Measurements from ENCODE around the gene UBE2S.

The UBE2S gene

GRCh38 chr19:55362174-55362989, 45.2 kb downstream of the UBE2S start:
- no peak for DNase-seq (ENCODE audit: low spot score)

- no peak for DNase-seq (ENCODE audit: low spot score)
Measured at GRCh38 chr19:55360902-55361301, 46.7 kb downstream of the UBE2S start.

GRCh38 chr19:55358943-55359908, 48.4 kb downstream of the UBE2S start:
- no peak for DNase-seq (ENCODE audit: low spot score)

GRCh38 chr19:55358493-55358892, 49.1 kb downstream of the UBE2S start:
- no peak for DNase-seq (ENCODE audit: low spot score)

GRCh38 chr19:55355213-55355821, 52.3 kb downstream of the UBE2S start:
- DNase-seq (ENCODE audit: low spot score) = no peak

GRCh38 chr19:55354698-55355212, 52.8 kb downstream of the UBE2S start, which contains the start of gene COX6B2:
Gene COX6B2 (minus strand): TSS chr19:55354719. CDS start chr19:55354521, 198 bp downstream.
- DNase-seq (ENCODE audit: low spot score) = no peak

GRCh38 chr19:55353803-55354697, 53.5 kb downstream of the UBE2S start:
- peak; percentile 75 for DNase-seq (ENCODE audit: low spot score)

GRCh38 chr19:55353356-55353802, 54.2 kb downstream of the UBE2S start:
- DNase-seq (ENCODE audit: low spot score) = no peak

GRCh38 chr19:55352549-55353145, 54.9 kb downstream of the UBE2S start:
- no peak for DNase-seq (ENCODE audit: low spot score)

- no peak for DNase-seq (ENCODE audit: low spot score)
Measured at GRCh38 chr19:55352040-55352439, 55.5 kb downstream of the UBE2S start.

- no peak for DNase-seq (ENCODE audit: low spot score)
Measured at GRCh38 chr19:55350620-55351315, 56.8 kb downstream of the UBE2S start.
